ENCODE measurements around the gene ASB5. TPM values are rescaled to one million over a fixed set of nuclear protein-coding genes. Genes with fewer than 3 reads are reported as not detected.
"Not testable (repeated sequence)": the region's sequence is repeated elsewhere in the genome, so short reads cannot be mapped to it uniquely, and the experiment has no call there.

ASB5 gene
- total RNA-seq, 1 donor from 2014 or later, result not detected

GRCh38 chr4:176230836-176231235, 38.2 kb downstream of the ASB5 start:
- peak; percentile 19 for DNase-seq (ENCODE audit: low read depth)
- H3K4me3 ChIP-seq (ENCODE audit: low read depth, low read length), result no peak overlapping the region
- no peak for TF ChIP-seq CTCF (conservative IDR thresholded peaks at IDR 0.05; ENCODE audit: low read depth, low read length)

GRCh38 chr4:176229645-176230044, 39.4 kb downstream of the ASB5 start:
- no peak for TF ChIP-seq CTCF (conservative IDR thresholded peaks at IDR 0.05; ENCODE audit: low read depth, low read length)
- H3K4me3 ChIP-seq (ENCODE audit: low read depth, low read length), result no peak overlapping the region
- no peak for DNase-seq (ENCODE audit: low read depth)

- H3K4me3 ChIP-seq (ENCODE audit: low read depth, low read length), result no peak overlapping the region
- no peak for DNase-seq (ENCODE audit: low read depth)
- no peak for TF ChIP-seq CTCF (conservative IDR thresholded peaks at IDR 0.05; ENCODE audit: low read depth, low read length)
Observed at GRCh38 chr4:176226736-176227135, 42.3 kb downstream of the ASB5 start.

- no peak for DNase-seq (ENCODE audit: low read depth)
- H3K4me3 ChIP-seq (ENCODE audit: low read depth, low read length), result no peak overlapping the region
- no peak for TF ChIP-seq CTCF (conservative IDR thresholded peaks at IDR 0.05; ENCODE audit: low read depth, low read length)
Observed at GRCh38 chr4:176223561-176223960, 45.5 kb downstream of the ASB5 start.

GRCh38 chr4:176222149-176222548, 46.9 kb downstream of the ASB5 start:
- no peak for DNase-seq (ENCODE audit: low read depth)
- TF ChIP-seq CTCF (conservative IDR thresholded peaks at IDR 0.05; ENCODE audit: low read depth, low read length), result no peak
- H3K4me3 ChIP-seq (ENCODE audit: low read depth, low read length), result no peak overlapping the region

- no peak overlapping the region for H3K4me3 ChIP-seq (ENCODE audit: low read depth, low read length)
- no peak for DNase-seq (ENCODE audit: low read depth)
- TF ChIP-seq CTCF (conservative IDR thresholded peaks at IDR 0.05; ENCODE audit: low read depth, low read length), result no peak
Observed at GRCh38 chr4:176217510-176217909, 51.5 kb downstream of the ASB5 start.

GRCh38 chr4:176212351-176212750, 56.7 kb downstream of the ASB5 start:
- DNase-seq (ENCODE audit: low read depth); H3K4me3 ChIP-seq (ENCODE audit: low read depth, low read length): not testable (repeated sequence)

Measured in epithelial cell of proximal tubule (primary cell).